22Rv1 (cell line): ENCODE data around the gene IL1A.

Experiments used
- ZFX ChIP-seq: fragments of 450-650 bp; IDR thresholded peaks from 2 replicates; pipeline ENCODE4 v1.6.1; 2017; ENCODE audit warnings: antibody characterized with exemption, borderline replicate concordance
- TF ChIP-seq, protein P1 (sequence below): fragments of 450-650 bp; IDR thresholded peaks from 2 replicates; pipeline ENCODE4 v1.5.1; 2017; ENCODE audit warnings: mild to moderate bottlenecking

DNA sequence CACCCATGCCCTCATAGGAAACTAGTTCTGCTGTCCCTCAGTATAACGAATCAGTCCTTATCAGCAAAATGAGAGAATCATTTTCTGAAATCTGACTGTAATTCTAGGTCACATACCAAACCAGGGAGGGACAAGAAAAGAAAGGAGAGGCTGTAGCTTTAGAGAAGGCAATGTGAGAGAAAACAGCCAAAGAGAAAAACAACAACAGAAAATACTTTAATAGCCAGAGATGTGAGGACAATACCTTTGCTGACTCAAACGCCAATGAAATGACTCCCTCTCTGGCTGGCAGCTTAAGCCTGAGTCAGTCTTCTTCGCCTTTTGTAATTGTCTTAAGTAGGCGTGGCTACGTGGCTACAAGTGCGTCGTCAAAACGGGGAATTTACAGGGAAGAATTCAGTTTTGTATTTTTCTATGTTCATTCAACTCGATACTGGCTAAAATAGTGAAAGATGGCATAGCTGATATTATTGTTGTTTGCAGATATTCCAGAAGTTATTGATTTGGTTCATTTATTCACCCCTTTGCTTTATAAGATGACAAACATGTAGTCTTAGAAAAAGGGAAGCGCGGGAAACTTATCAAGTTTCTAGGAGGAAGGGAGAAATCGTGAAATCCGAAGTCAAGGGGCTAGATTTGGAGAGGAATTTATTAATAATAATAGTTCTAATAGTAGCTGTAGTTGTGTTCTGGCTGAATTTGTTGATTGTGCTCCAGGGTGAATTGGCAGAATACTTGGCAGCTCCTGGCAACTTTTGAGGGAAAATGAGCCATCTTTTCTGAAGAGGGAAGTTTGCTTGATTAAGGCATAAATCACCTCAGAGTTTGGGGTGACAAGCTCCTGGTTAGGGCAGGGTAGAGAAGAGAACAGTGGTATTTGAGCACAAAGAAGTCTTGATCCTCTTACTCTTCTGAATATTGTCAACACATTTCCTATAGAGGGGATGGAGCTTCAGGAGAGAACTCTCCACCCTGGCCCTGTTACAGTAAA is at the start of gene IL1A:
- TF ChIP-seq, protein P1, sequence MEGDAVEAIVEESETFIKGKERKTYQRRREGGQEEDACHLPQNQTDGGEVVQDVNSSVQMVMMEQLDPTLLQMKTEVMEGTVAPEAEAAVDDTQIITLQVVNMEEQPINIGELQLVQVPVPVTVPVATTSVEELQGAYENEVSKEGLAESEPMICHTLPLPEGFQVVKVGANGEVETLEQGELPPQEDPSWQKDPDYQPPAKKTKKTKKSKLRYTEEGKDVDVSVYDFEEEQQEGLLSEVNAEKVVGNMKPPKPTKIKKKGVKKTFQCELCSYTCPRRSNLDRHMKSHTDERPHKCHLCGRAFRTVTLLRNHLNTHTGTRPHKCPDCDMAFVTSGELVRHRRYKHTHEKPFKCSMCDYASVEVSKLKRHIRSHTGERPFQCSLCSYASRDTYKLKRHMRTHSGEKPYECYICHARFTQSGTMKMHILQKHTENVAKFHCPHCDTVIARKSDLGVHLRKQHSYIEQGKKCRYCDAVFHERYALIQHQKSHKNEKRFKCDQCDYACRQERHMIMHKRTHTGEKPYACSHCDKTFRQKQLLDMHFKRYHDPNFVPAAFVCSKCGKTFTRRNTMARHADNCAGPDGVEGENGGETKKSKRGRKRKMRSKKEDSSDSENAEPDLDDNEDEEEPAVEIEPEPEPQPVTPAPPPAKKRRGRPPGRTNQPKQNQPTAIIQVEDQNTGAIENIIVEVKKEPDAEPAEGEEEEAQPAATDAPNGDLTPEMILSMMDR = no peak
- TF ChIP-seq ZFX = no peak
